Suprapubic skin (tissue), 3 donors: ENCODE data around the gene NADK2.

ENCODE experiments used
- CTCF ChIP-seq, 2 donors: fragments of 200-600 bp in 1 of 2; fragments of 450-650 bp in 1 of 2; sonication (generic) in 1 of 2; IDR thresholded peaks; one replicate each; pipeline ENCODE4 v1.5.1; 2016 to 2019; ENCODE audit warnings: antibody characterized with exemption in 2 of 2, mild to moderate bottlenecking in 1 of 2, moderate library complexity in 1 of 2
- EP300 ChIP-seq: sonication (generic); formaldehyde crosslinking; IDR thresholded peaks from one replicate; pipeline ENCODE4 v1.6.1; 2017; ENCODE audit warnings: antibody characterized with exemption

- TF ChIP-seq CTCF (IDR thresholded peaks at IDR 0.05) (no peak), EP300 (no peak)
Observed at GRCh38 chr5:36153726-36154125, 88.0 kb downstream of the NADK2 start.
